ENCODE results near the gene TREML4.
"Not testable (repeated sequence)": the region's sequence is repeated elsewhere in the genome, so short reads cannot be mapped to it uniquely, and the experiment has no call there.

Gene TREML4

DNA sequence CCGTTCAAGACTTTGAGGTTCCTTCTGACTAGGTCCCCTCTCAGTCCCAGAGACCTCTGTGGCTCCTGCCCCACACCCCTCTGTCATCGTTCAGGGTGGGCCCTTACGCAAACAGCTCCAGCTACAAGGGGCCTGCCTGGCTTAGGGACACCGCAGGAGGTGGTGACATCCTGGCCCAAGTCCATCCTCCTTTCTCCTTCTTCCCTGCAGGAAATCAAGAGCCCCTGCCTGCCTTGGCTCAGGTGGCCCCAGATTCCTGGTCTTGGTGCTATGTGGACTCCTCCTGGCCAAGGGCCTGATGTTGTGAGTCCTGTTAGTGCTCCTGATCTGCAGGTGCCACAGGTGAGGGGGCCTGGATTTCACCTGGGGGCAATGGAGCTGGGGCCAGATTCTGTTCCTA is 8.1 kb downstream of the TREML4 start:
- DNase-seq (ENCODE audit: low read depth in 1 of 2, low spot score in 1 of 2): no peak
- H3K27ac ChIP-seq (replicated peaks): no peak overlapping the region
- no peak overlapping the region for H3K4me3 ChIP-seq (replicated peaks; ENCODE audit: insufficient read depth, low read length)
- no peaks in the 10 kb centered on the region for H3K27me3 ChIP-seq (ENCODE audit: insufficient read depth, poor library complexity, severe bottlenecking)
- TF ChIP-seq POLR2AphosphoS5 (IDR thresholded peaks at IDR 0.05; ENCODE audit: low read depth) (no peak), GABPA (IDR thresholded peaks at IDR 0.05; ENCODE audit: low read depth) (no peak), SPI1 (IDR thresholded peaks at IDR 0.05; ENCODE audit: borderline replicate concordance, low read depth) (no peak)
- TF ChIP-seq, protein P1, sequence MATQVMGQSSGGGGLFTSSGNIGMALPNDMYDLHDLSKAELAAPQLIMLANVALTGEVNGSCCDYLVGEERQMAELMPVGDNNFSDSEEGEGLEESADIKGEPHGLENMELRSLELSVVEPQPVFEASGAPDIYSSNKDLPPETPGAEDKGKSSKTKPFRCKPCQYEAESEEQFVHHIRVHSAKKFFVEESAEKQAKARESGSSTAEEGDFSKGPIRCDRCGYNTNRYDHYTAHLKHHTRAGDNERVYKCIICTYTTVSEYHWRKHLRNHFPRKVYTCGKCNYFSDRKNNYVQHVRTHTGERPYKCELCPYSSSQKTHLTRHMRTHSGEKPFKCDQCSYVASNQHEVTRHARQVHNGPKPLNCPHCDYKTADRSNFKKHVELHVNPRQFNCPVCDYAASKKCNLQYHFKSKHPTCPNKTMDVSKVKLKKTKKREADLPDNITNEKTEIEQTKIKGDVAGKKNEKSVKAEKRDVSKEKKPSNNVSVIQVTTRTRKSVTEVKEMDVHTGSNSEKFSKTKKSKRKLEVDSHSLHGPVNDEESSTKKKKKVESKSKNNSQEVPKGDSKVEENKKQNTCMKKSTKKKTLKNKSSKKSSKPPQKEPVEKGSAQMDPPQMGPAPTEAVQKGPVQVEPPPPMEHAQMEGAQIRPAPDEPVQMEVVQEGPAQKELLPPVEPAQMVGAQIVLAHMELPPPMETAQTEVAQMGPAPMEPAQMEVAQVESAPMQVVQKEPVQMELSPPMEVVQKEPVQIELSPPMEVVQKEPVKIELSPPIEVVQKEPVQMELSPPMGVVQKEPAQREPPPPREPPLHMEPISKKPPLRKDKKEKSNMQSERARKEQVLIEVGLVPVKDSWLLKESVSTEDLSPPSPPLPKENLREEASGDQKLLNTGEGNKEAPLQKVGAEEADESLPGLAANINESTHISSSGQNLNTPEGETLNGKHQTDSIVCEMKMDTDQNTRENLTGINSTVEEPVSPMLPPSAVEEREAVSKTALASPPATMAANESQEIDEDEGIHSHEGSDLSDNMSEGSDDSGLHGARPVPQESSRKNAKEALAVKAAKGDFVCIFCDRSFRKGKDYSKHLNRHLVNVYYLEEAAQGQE (IDR thresholded peaks at IDR 0.05; ENCODE audit: insufficient replicate concordance, low read depth): no peak
- TF ChIP-seq, protein P2, sequence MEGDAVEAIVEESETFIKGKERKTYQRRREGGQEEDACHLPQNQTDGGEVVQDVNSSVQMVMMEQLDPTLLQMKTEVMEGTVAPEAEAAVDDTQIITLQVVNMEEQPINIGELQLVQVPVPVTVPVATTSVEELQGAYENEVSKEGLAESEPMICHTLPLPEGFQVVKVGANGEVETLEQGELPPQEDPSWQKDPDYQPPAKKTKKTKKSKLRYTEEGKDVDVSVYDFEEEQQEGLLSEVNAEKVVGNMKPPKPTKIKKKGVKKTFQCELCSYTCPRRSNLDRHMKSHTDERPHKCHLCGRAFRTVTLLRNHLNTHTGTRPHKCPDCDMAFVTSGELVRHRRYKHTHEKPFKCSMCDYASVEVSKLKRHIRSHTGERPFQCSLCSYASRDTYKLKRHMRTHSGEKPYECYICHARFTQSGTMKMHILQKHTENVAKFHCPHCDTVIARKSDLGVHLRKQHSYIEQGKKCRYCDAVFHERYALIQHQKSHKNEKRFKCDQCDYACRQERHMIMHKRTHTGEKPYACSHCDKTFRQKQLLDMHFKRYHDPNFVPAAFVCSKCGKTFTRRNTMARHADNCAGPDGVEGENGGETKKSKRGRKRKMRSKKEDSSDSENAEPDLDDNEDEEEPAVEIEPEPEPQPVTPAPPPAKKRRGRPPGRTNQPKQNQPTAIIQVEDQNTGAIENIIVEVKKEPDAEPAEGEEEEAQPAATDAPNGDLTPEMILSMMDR (IDR thresholded peaks at IDR 0.05; ENCODE audit: insufficient read depth, low read length): no peak

DNA sequence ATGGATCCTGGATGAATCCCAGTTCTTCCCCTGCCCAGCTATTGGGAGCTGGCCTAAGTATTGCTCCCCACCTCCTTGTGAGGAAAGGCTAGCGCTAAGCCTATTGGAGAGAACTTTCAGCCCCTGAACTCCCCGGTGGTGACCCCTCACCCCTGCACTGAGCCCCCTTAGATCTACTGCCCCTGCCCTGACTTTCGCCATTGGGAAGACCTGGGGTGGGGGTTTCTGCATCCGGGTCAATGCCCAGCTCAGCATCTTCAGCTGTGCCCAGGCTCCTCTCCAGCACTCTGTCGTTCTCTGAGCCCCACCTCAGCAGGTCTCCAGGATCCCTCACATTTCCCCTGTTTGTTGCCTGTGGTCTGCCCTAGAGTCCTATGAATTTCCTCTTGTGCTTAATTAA is 9.0 kb downstream of the TREML4 start:
- H3K27me3 ChIP-seq (ENCODE audit: insufficient read depth, poor library complexity, severe bottlenecking): no peaks in the 10 kb centered on the region
- no peak for DNase-seq (ENCODE audit: low read depth in 1 of 2, low spot score in 1 of 2)
- H3K4me3 ChIP-seq (replicated peaks; ENCODE audit: insufficient read depth, low read length): no peak overlapping the region
- TF ChIP-seq GABPA (IDR thresholded peaks at IDR 0.05; ENCODE audit: low read depth) (no peak), SPI1 (IDR thresholded peaks at IDR 0.05; ENCODE audit: borderline replicate concordance, low read depth) (no peak), POLR2AphosphoS5 (IDR thresholded peaks at IDR 0.05; ENCODE audit: low read depth) (no peak)
- TF ChIP-seq, protein P2 (IDR thresholded peaks at IDR 0.05; ENCODE audit: insufficient read depth, low read length): no peak
- TF ChIP-seq, protein P1 (IDR thresholded peaks at IDR 0.05; ENCODE audit: insufficient replicate concordance, low read depth): no peak
- H3K27ac ChIP-seq (replicated peaks): no peak overlapping the region

- Histone ChIP-seq H3K4me3 (replicated peaks; ENCODE audit: insufficient read depth, low read length) (no peak overlapping the region), H3K27ac (replicated peaks) (no peak overlapping the region), H3K27me3 (ENCODE audit: insufficient read depth, poor library complexity, severe bottlenecking) (no peaks in the 10 kb centered on the region)
- no peak for DNase-seq (ENCODE audit: low read depth in 1 of 2, low spot score in 1 of 2)
- TF ChIP-seq, protein P1 (IDR thresholded peaks at IDR 0.05; ENCODE audit: insufficient replicate concordance, low read depth): no peak
- TF ChIP-seq POLR2AphosphoS5 (IDR thresholded peaks at IDR 0.05; ENCODE audit: low read depth): no peak
- no peak for TF ChIP-seq GABPA (IDR thresholded peaks at IDR 0.05; ENCODE audit: low read depth)
- TF ChIP-seq, protein P2 (IDR thresholded peaks at IDR 0.05; ENCODE audit: insufficient read depth, low read length): no peak
- TF ChIP-seq SPI1 (IDR thresholded peaks at IDR 0.05; ENCODE audit: borderline replicate concordance, low read depth): no peak
Measured at GRCh38 chr6:41239467-41240159, 11.5 kb downstream of the TREML4 start.

DNA sequence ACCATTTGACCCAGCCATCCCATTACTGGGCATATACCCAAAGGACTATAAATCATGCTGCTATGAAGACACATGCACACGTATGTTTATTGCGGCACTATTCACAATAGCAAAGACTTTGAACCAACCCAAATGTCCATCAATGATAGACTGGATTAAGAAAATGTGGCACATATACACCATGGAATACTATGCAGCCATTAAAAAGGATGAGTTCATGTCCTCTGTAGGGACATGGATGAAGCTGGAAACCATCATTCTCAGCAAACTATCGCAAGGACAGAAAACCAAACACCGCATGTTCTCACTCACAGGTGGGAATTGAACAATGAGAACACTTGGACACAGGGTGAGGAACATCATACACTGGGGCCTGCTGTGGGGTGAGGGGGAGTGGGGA is 18.4 kb downstream of the TREML4 start:
- not testable (repeated sequence) for DNase-seq (ENCODE audit: low read depth in 1 of 2, low spot score in 1 of 2); H3K27me3 ChIP-seq (ENCODE audit: insufficient read depth, poor library complexity, severe bottlenecking); H3K27ac ChIP-seq (replicated peaks); H3K4me3 ChIP-seq (replicated peaks; ENCODE audit: insufficient read depth, low read length)

Measured in HL-60 (cell line).